ACC112 (cell line): Measurements from ENCODE around the gene GAS2L3.
A peak's percentile ranks its signal among the peaks of the same experiment; 100 is the strongest.

Experiments used
- H2AFZ ChIP-seq: fragments of 200-600 bp; sonication (generic); one replicate; pipeline ENCODE4 v1.6.0; 2017; ENCODE audit warnings: antibody characterized with exemption, low read length; ENCODE audit not compliant: unreplicated experiment
- H3K27ac ChIP-seq: fragments of 200-600 bp; sonication (generic); 2 replicates; pipeline ENCODE4 v1.5.1; 2014; ENCODE audit warnings: low read depth, mild to moderate bottlenecking, antibody characterized with exemption, low read length, moderate library complexity
- H3K27me3 ChIP-seq: fragments of 200-600 bp; sonication (generic); 2 replicates; pipeline ENCODE4 v1.6.1; 2014; ENCODE audit warnings: mild to moderate bottlenecking, antibody characterized with exemption, low read length, moderate library complexity, mixed read lengths; ENCODE audit not compliant: insufficient read depth
- H3K36me3 ChIP-seq: fragments of 200-600 bp; sonication (generic); 2 replicates; pipeline ENCODE4 v1.6.1; 2016; ENCODE audit warnings: mild to moderate bottlenecking, antibody characterized with exemption, low read length, moderate library complexity, mixed read lengths; ENCODE audit not compliant: insufficient read depth
- H3K4me1 ChIP-seq: fragments of 200-600 bp; sonication (generic); one replicate; pipeline ENCODE4 v1.6.1; 2016; ENCODE audit warnings: low read length, mixed read lengths; ENCODE audit not compliant: insufficient read depth, unreplicated experiment, control insufficient read depth
- H3K4me3 ChIP-seq: fragments of 200-600 bp; sonication (generic); 2 replicates; pipeline ENCODE4 v1.5.1; 2014; ENCODE audit warnings: mild to moderate bottlenecking, low read depth, low read length
- H3K79me2 ChIP-seq: fragments of 200-600 bp; sonication (generic); one replicate; pipeline ENCODE4 v1.6.0; 2016; ENCODE audit warnings: low read length; ENCODE audit not compliant: control insufficient read depth, unreplicated experiment, insufficient read depth

GAS2L3 gene

GRCh38 chr12:100656856-100657255, 83.4 kb downstream of the GAS2L3 start:
- no peak overlapping the region for H3K4me3 ChIP-seq
- H3K27ac ChIP-seq = no peak overlapping the region
- no peaks in the 10 kb centered on the region for H3K36me3 ChIP-seq
- H3K4me1 ChIP-seq = peaks cover 10% of the 10 kb centered on the region
- H2AFZ ChIP-seq = no peak overlapping the region
- no peaks in the 10 kb centered on the region for H3K79me2 ChIP-seq
- peaks cover 15% of the 10 kb centered on the region for H3K27me3 ChIP-seq

- H2AFZ ChIP-seq = no peak overlapping the region
- no peaks in the 10 kb centered on the region for H3K36me3 ChIP-seq
- no peaks in the 10 kb centered on the region for H3K79me2 ChIP-seq
- peak overlapping the region; percentile 9; the same call in 1 of the 2 replicates for H3K27ac ChIP-seq
- peaks cover 10% of the 10 kb centered on the region for H3K4me1 ChIP-seq
- no peak overlapping the region for H3K4me3 ChIP-seq
- H3K27me3 ChIP-seq = peaks cover 10% of the 10 kb centered on the region
Observed at GRCh38 chr12:100661300-100661951, 87.9 kb downstream of the GAS2L3 start.

DNA sequence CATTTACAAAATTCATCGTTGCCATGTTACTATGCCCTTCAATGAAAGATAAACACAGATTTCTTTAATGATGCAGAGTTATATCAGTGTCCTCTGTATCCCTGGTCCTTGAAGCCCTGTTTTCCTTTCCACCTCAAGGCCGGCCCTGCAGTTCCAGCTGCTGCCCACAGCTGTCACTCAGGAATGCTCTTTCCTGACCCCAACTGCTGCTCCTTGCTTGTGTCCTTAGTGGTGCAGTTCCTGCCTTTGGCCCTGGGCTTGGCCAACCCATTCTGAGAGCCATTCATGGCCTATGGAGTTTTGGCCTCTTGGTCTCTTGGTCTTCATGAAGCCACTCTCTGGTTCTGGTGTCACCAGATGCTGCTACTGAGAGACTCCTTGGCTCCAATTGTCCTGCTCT, 93.1 kb downstream of the GAS2L3 start:
- H3K27me3 ChIP-seq = peaks cover 18% of the 10 kb centered on the region; the same call in 1 of the 2 replicates

DNA sequence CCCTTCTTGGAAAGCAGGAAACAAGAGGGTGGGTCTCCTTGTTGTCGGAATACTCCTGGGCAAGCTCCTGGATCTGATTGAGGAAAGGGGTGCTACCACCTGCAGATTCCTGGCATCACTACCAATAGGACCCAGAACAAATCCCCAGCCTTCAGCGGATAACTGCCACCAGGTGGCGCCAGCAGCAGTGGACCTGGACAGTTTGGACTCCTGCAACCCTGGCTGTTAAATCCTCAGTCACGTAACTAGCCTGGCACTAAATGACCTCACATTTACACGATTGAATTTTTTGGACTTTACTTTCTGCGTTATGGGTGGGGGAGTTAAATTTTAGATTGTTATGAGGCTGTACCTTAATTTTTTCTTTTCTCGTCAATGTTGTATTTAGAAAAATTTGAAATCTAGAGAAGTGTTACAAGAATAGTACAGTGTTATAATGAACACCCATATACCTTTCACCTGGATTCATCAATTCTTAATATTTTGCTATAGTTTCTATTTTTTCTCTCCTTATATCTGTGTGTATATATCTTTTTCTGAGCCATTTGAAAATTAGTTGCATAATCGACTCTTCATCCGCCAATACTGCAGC, 95.6 kb downstream of the GAS2L3 start:
- Histone ChIP-seq H3K27ac (no peak overlapping the region), H3K4me3 (no peak overlapping the region), H3K36me3 (no peaks in the 10 kb centered on the region), H3K79me2 (no peaks in the 10 kb centered on the region), H2AFZ (no peak overlapping the region), H3K27me3 (peaks cover 32% of the 10 kb centered on the region), H3K4me1 (no peaks in the 10 kb centered on the region)

More for the DNA sequence above, 93.1 kb downstream of the GAS2L3 start:
- H3K36me3 ChIP-seq = no peaks in the 10 kb centered on the region
- peaks cover 3% of the 10 kb centered on the region for H3K4me1 ChIP-seq
- H2AFZ ChIP-seq = no peak overlapping the region
- H3K4me3 ChIP-seq = no peak overlapping the region
- no peaks in the 10 kb centered on the region for H3K79me2 ChIP-seq
- H3K27ac ChIP-seq = no peak overlapping the region

DNA sequence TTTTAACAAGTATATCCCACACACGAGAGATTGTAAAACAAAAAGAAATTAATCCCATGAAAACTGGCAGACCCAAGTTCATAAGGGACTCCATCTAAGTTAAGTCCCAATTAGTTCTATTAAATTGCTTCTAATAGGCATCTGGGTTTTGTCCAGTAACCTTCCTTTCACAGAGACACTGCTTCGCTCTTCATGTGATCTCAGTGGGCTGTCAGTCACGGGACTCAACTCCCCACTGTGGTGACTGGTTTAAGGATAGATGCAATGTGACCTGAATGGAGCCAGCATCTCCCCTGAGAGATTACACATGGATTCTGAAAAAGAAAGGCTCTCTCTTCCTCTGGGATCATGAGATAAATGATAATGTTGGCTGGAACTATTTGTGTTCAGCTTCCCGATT, 96.4 kb downstream of the GAS2L3 start:
- H2AFZ ChIP-seq = no peak overlapping the region
- H3K79me2 ChIP-seq = no peaks in the 10 kb centered on the region
- H3K27me3 ChIP-seq = peaks cover 32% of the 10 kb centered on the region
- no peaks in the 10 kb centered on the region for H3K4me1 ChIP-seq
- H3K27ac ChIP-seq = no peak overlapping the region
- H3K4me3 ChIP-seq = no peak overlapping the region
- no peaks in the 10 kb centered on the region for H3K36me3 ChIP-seq

DNA sequence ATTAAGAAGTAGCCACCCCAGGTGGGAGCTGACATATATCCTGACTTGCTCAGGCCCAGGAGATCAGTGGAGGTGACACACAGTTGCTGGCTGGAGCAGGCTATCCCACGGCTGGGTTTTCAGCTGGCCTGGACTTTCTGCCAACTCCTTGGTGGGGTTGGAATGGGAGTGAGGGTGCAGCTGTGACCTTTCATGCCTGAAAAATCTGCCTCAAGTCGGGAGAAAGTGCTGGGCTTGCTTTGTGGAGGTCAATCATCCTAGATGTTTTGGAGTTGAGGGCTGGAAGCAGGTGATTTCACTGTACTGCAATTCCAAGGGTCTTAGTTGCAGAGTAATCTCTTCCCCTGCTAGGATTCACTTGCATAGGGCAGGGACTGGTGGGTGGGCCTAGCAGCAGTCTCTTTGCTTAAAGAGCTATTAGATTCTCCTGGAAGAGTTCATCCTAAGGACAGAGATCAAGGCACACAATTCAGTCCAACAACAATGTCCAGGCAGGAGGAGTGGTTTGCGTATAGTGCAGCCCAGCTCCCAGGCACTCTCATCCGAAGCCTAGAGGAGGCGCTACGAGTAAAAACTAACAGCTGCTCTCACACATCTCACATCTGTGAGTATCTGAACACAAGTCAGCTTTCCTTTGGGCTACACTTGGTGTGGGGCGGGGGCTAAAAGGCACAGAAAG, 98.1 kb downstream of the GAS2L3 start:
- Histone ChIP-seq H3K79me2 (no peaks in the 10 kb centered on the region), H3K27ac (no peak overlapping the region), H3K36me3 (no peaks in the 10 kb centered on the region), H3K4me3 (no peak overlapping the region), H3K27me3 (peaks cover 32% of the 10 kb centered on the region), H2AFZ (no peak overlapping the region), H3K4me1 (no peaks in the 10 kb centered on the region)

- H3K4me3 ChIP-seq = no peak overlapping the region
- no peak overlapping the region for H2AFZ ChIP-seq
- peaks cover 36% of the 10 kb centered on the region for H3K27me3 ChIP-seq
- no peaks in the 10 kb centered on the region for H3K36me3 ChIP-seq
- no peaks in the 10 kb centered on the region for H3K79me2 ChIP-seq
- H3K27ac ChIP-seq = no peak overlapping the region
- no peaks in the 10 kb centered on the region for H3K4me1 ChIP-seq
Observed at GRCh38 chr12:100672075-100672592, 98.7 kb downstream of the GAS2L3 start.

DNA sequence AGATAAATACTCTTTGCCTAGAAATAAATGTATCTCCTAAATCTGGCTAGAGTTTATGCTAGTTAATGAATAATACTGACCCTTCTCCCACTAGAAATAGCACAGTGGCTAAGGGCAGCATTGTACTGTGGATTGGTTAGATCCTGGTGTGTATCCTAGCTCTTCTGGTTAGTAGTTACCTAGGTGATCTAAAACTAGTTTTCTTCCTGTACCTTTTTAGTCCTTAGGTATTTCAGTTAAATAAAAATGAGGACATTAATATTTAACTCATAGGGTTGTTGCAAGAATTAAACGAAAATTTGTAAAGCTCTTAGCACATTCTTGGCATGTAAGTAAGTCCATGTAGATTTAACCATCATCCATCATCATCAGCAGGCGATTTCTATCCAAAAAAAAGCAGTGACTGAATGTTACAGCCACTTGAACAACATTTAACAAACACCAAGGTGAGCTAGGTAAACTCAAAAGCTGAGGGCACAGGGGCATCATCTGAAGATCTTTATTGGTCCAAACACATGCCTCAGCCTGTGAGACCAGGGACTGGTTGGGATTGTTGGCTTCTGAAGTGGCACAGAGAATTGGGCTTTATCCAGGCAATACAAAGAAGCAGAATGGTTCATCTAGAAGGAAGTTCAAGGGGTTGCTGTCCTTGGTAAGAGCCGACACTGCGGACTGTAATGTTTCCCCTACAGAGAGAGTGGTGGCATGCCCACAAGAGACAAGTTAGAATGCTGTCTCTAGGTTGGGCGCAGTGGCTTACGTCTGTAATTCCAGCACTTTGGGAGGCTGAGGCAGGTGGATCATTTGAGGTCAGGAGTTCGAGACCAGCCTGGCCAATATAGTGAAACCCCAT, 100.8 kb downstream of the GAS2L3 start:
- no peak overlapping the region for H3K27ac ChIP-seq
- no peaks in the 10 kb centered on the region for H3K4me1 ChIP-seq
- no peaks in the 10 kb centered on the region for H3K79me2 ChIP-seq
- H3K4me3 ChIP-seq = no peak overlapping the region
- no peaks in the 10 kb centered on the region for H3K36me3 ChIP-seq
- no peak overlapping the region for H2AFZ ChIP-seq
- H3K27me3 ChIP-seq = peaks cover 45% of the 10 kb centered on the region
